Osteoblast (primary cell): ENCODE data around the gene PPP1R13B. TPM values are rescaled to one million over a fixed set of nuclear protein-coding genes. Genes with fewer than 3 reads are reported as not detected.

Source experiments
- DNase-seq: peaks from one replicate; pipeline ENCODE4 v3.0.0; 2011; ENCODE audit warnings: low spot score, mixed read lengths; ENCODE audit not compliant: insufficient read length; ENCODE audit errors: missing footprints
- H2AFZ ChIP-seq: 2 replicates; pipeline ENCODE4 v1.6.0; 2011; ENCODE audit warnings: mild to moderate bottlenecking, low read length
- H3K27ac ChIP-seq: 2 replicates; pipeline ENCODE4 v1.5.1; 2011; ENCODE audit warnings: mild to moderate bottlenecking, low read depth, low read length, moderate library complexity
- H3K27me3 ChIP-seq: 2 replicates; pipeline ENCODE4 v1.6.0; 2012; ENCODE audit warnings: mild to moderate bottlenecking, control low read depth, inconsistent platforms, low read length, moderate library complexity; ENCODE audit not compliant: insufficient read depth
- H3K36me3 ChIP-seq: 2 replicates; pipeline ENCODE4 v1.5.1; 2011; ENCODE audit warnings: mild to moderate bottlenecking, low read length, control low read depth, moderate library complexity; ENCODE audit not compliant: insufficient read depth
- H3K4me1 ChIP-seq: 2 replicates; pipeline ENCODE4 v1.5.1; 2011; ENCODE audit warnings: mild to moderate bottlenecking, low read length, control low read depth, moderate library complexity; ENCODE audit not compliant: insufficient read depth
- H3K4me2 ChIP-seq: 2 replicates; pipeline ENCODE4 v1.6.0; 2011; ENCODE audit warnings: mild to moderate bottlenecking, low read length; ENCODE audit not compliant: insufficient read depth
- H3K4me3 ChIP-seq: fragments of 200-600 bp; sonication (generic); 3 replicates; pipeline ENCODE4 v1.5.1; 2012; ENCODE audit warnings: mild to moderate bottlenecking, low read length, inconsistent platforms; ENCODE audit not compliant: insufficient read depth
- H3K79me2 ChIP-seq: 2 replicates; pipeline ENCODE4 v1.6.0; 2012; ENCODE audit warnings: mild to moderate bottlenecking, low read length, control low read depth, inconsistent platforms; ENCODE audit not compliant: insufficient read depth
- H3K9me3 ChIP-seq: 2 replicates; pipeline ENCODE4 v1.5.1; 2011; ENCODE audit warnings: low read depth, low read length, control low read depth
- H4K20me1 ChIP-seq: 2 replicates; pipeline ENCODE4 v1.6.0; 2012; ENCODE audit warnings: mild to moderate bottlenecking, low read length, control low read depth; ENCODE audit not compliant: insufficient read depth
- CTCF ChIP-seq: IDR thresholded peaks from 2 replicates; pipeline ENCODE4 v1.5.1; 2011; ENCODE audit warnings: mild to moderate bottlenecking, low read depth, low read length, moderate library complexity; ENCODE audit errors: extremely low read depth
- total RNA-seq: library from RNA; depleted of rRNA; stranded (reverse); fragments of >200 nt; gene quantifications from 2 replicates; pipeline ENCODE4 v1.2.3, GENCODE V29; 2012

Gene PPP1R13B
- total RNA-seq, 1 donor: 3.3 TPM

- no peak overlapping the region for H3K4me3 ChIP-seq
These were observed 28.5 kb downstream of the PPP1R13B start for GRCh38 chr14:103818870-103819269.

GRCh38 chr14:103818422-103818821 is 29.0 kb downstream of the PPP1R13B start:
- Histone ChIP-seq H4K20me1 (peaks cover 3% of the 10 kb centered on the region), H3K36me3 (no peaks in the 10 kb centered on the region), H2AFZ (no peak overlapping the region), H3K4me2 (no peak overlapping the region), H3K27me3 (no peaks in the 10 kb centered on the region), H3K4me1 (peaks cover 8% of the 10 kb centered on the region), H3K27ac (no peak overlapping the region), H3K9me3 (no peaks in the 10 kb centered on the region), H3K4me3 (no peak overlapping the region), H3K79me2 (no peaks in the 10 kb centered on the region)
- DNase-seq: no peak
- no peak for TF ChIP-seq CTCF

More at GRCh38 chr14:103818870-103819269, 28.5 kb downstream of the PPP1R13B start:
- H3K4me1 ChIP-seq: peaks cover 8% of the 10 kb centered on the region
- H2AFZ ChIP-seq: no peak overlapping the region
- H3K27me3 ChIP-seq: no peaks in the 10 kb centered on the region
- DNase-seq: no peak
- peaks cover 3% of the 10 kb centered on the region for H4K20me1 ChIP-seq
- H3K27ac ChIP-seq: no peak overlapping the region
- no peak overlapping the region for H3K4me2 ChIP-seq
- no peak for TF ChIP-seq CTCF
- H3K79me2 ChIP-seq: no peaks in the 10 kb centered on the region
- H3K36me3 ChIP-seq: no peaks in the 10 kb centered on the region
- H3K9me3 ChIP-seq: no peaks in the 10 kb centered on the region

GRCh38 chr14:103817595-103817994 is 29.8 kb downstream of the PPP1R13B start:
- Histone ChIP-seq H3K4me3 (no peak overlapping the region), H4K20me1 (peaks cover 3% of the 10 kb centered on the region), H3K79me2 (no peaks in the 10 kb centered on the region), H3K4me1 (peaks cover 8% of the 10 kb centered on the region), H2AFZ (no peak overlapping the region), H3K27me3 (no peaks in the 10 kb centered on the region), H3K27ac (no peak overlapping the region), H3K36me3 (no peaks in the 10 kb centered on the region), H3K9me3 (no peaks in the 10 kb centered on the region), H3K4me2 (no peak overlapping the region)
- no peak for TF ChIP-seq CTCF
- DNase-seq: no peak

- peaks cover 8% of the 10 kb centered on the region for H3K4me1 ChIP-seq
- H3K9me3 ChIP-seq: no peaks in the 10 kb centered on the region
- no peaks in the 10 kb centered on the region for H3K27me3 ChIP-seq
- H3K27ac ChIP-seq: no peak overlapping the region
- TF ChIP-seq CTCF: no peak
- H3K36me3 ChIP-seq: no peaks in the 10 kb centered on the region
- H4K20me1 ChIP-seq: peaks cover 3% of the 10 kb centered on the region
- no peak overlapping the region for H3K4me3 ChIP-seq
- DNase-seq: no peak
- H3K4me2 ChIP-seq: no peak overlapping the region
- no peak overlapping the region for H2AFZ ChIP-seq
- no peaks in the 10 kb centered on the region for H3K79me2 ChIP-seq
These were observed 30.4 kb downstream of the PPP1R13B start for GRCh38 chr14:103816991-103817390.
